Kidney (tissue), 14 donors: Measurements from ENCODE around the gene DNLZ. TPM values are rescaled to one million over a fixed set of nuclear protein-coding genes. Genes with fewer than 3 reads are reported as not detected.

Source experiments
- DNase-seq, 5 donors: peaks; one replicate each; pipeline ENCODE4 v3.0.0-alpha.2; 2013 to 2020
- FAIRE-seq: peaks from 2 replicates; lab custom pipeline; 2012; peaks lifted over from hg19 to GRCh38; lab: Jason Lieb, UNC
- H3K27ac ChIP-seq, 2 donors: one replicate each; pipeline ENCODE4 v1.7.0; 2013; ENCODE audit warnings: low read depth in 2 of 2, low read length in 2 of 2, inconsistent platforms in 1 of 2
- H3K27me3 ChIP-seq: one replicate; pipeline ENCODE4 v1.7.1; 2013; ENCODE audit warnings: low read length, inconsistent platforms; ENCODE audit not compliant: control insufficient read depth, insufficient read depth
- H3K36me3 ChIP-seq, 3 donors: one replicate each; pipeline versions ENCODE4 v1.7.0 to v1.7.1; 2013; ENCODE audit warnings: low read length in 3 of 3, control low read depth in 1 of 3, inconsistent platforms in 1 of 3; ENCODE audit not compliant: insufficient read depth in 3 of 3, control insufficient read depth in 2 of 3
- H3K4me1 ChIP-seq, 3 donors: one replicate each; pipeline versions ENCODE4 v1.7.0 to v1.7.1; 2013; ENCODE audit warnings: low read length in 3 of 3, inconsistent platforms in 1 of 3, low read depth in 1 of 3; ENCODE audit not compliant: control insufficient read depth in 2 of 3, insufficient read depth in 2 of 3
- H3K4me3 ChIP-seq, 3 donors: one replicate each; pipeline versions ENCODE4 v1.7.0 to v1.8.1; 2013; ENCODE audit warnings: low read length in 3 of 3, control low read depth in 1 of 3, inconsistent platforms in 1 of 3
- H3K9ac ChIP-seq, 3 donors: one replicate each; pipeline versions ENCODE4 v1.7.0 to v1.7.1; 2013; ENCODE audit warnings: low read length in 3 of 3, control low read depth in 1 of 3, inconsistent platforms in 1 of 3
- H3K9me3 ChIP-seq, 3 donors: one replicate each; pipeline versions ENCODE4 v1.7.0 to v1.7.1; 2013; ENCODE audit warnings: low read length in 3 of 3, control low read depth in 1 of 3, inconsistent platforms in 1 of 3; ENCODE audit not compliant: control insufficient read depth in 2 of 3, insufficient read depth in 1 of 3
- intact Hi-C: fragments of 100-400 bp; cut with DNase I; formaldehyde crosslinking; loops from one replicate; pipeline ENCODE4 v1.11.1; 2022
- polyA plus RNA-seq: library from polyadenylated mRNA; stranded (reverse); fragments of 350-450 nt; fragmentation: Illumina TruSeq; extraction: RNeasy Lipid Tissue Mini Kit (QIAGEN cat#74804); gene quantifications from one replicate; pipeline ENCODE4 v1.2.3, GENCODE V29; 2014; ENCODE audit warnings: low read depth, low replicate concordance; ENCODE audit not compliant: insufficient read depth
- total RNA-seq: library from RNA; stranded (reverse); fragmentation: NEBNext Ultra II Directional; extraction: Animal tissue kit (Norgen Biotek cat#: 25700); gene quantifications from one replicate; pipeline ENCODE4 v1.2.1, GENCODE V29; 2021
- TF ChIP-seq, protein P1 (sequence below): IDR thresholded peaks from 3 replicates; pipeline ENCODE4 v1.5.1; 2012; ENCODE audit warnings: mild to moderate bottlenecking, moderate library complexity, borderline replicate concordance; ENCODE audit not compliant: insufficient read depth; ENCODE audit errors: extremely low read depth
- donor health status: control.
- donor health status: control.
- donor health status: control.
- donor health status: control.
- donor health status: control.
- donor health status: DM: yes; HTN: yes; CAD: no.
- donor health status: Normal renal cell carcinoma (clear cell type).

The DNLZ gene
- total and polyA plus RNA-seq, 2 donors from 2014 or later = 22.1 to 30.4 TPM

DNA sequence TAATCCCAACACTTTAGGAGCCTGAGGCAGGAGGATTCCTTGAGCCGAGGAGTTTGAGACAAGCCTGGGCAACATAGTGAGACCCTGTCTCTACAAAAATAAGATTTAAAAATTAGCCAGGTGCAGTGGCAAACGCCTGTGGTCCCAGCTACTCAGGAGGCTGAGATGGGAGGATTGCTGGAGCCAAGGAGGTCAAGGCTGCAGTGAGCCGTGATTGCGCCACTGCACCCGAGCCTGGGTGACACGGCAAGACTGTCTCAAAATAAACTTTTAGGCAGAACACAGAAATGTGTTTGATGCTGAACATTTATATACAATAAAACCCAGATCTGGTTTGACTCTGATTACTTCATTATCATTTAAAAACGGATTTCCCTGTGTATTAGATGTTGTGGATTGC, 41.9 kb upstream of the DNLZ start:
- DNase-seq (no peak), FAIRE-seq (no peak)
- TF ChIP-seq, protein P1, sequence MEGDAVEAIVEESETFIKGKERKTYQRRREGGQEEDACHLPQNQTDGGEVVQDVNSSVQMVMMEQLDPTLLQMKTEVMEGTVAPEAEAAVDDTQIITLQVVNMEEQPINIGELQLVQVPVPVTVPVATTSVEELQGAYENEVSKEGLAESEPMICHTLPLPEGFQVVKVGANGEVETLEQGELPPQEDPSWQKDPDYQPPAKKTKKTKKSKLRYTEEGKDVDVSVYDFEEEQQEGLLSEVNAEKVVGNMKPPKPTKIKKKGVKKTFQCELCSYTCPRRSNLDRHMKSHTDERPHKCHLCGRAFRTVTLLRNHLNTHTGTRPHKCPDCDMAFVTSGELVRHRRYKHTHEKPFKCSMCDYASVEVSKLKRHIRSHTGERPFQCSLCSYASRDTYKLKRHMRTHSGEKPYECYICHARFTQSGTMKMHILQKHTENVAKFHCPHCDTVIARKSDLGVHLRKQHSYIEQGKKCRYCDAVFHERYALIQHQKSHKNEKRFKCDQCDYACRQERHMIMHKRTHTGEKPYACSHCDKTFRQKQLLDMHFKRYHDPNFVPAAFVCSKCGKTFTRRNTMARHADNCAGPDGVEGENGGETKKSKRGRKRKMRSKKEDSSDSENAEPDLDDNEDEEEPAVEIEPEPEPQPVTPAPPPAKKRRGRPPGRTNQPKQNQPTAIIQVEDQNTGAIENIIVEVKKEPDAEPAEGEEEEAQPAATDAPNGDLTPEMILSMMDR = no peak
- H3K27ac ChIP-seq = no peak overlapping the region
- H3K9me3 ChIP-seq = no peaks in the 10 kb centered on the region
- no peaks in the 10 kb centered on the region for H3K27me3 ChIP-seq
- H3K9ac ChIP-seq = no peak overlapping the region
- no peak overlapping the region for H3K4me3 ChIP-seq
- peaks cover 0 to 8% (median 0%) of the 10 kb centered on the region in 3 donors for H3K4me1 ChIP-seq
- peaks cover 0 to 10% (median 8%) of the 10 kb centered on the region in 3 donors for H3K36me3 ChIP-seq
- intact Hi-C loops = no loop called here

DNA sequence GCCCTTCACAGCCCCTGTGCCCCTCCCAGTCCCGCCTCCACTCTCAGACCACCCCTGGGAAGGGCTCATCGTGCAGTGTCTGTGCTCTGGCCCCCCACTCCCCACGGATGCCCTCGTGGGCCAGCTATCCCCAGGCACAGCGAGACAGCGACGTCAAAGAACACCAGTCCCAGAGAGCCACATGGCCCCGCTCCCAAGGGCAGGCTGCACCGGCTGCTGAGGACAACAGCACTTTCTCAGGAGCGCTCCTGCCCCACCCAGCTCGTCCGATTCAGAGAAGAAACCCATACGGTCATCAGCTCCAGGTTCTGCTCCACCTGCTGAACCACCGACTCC, 41.2 kb upstream of the DNLZ start:
- peaks cover 0 to 10% (median 8%) of the 10 kb centered on the region in 3 donors for H3K36me3 ChIP-seq
- FAIRE-seq = no peak
- intact Hi-C loops = no loop called here
- no peak overlapping the region for H3K9ac ChIP-seq
- no peak overlapping the region for H3K27ac ChIP-seq
- no peaks in the 10 kb centered on the region for H3K27me3 ChIP-seq
- no peak for DNase-seq
- TF ChIP-seq, protein P1 = no peak
- no peak overlapping the region for H3K4me3 ChIP-seq
- no peaks in the 10 kb centered on the region for H3K9me3 ChIP-seq
- peaks cover 0 to 9% (median 0%) of the 10 kb centered on the region in 3 donors for H3K4me1 ChIP-seq

- H3K9ac ChIP-seq = no peak overlapping the region
- H3K4me3 ChIP-seq = no peak overlapping the region
- DNase-seq = no peak
- no peak overlapping the region for H3K27ac ChIP-seq
- H3K4me1 ChIP-seq = peaks cover 0 to 9% (median 0%) of the 10 kb centered on the region in 3 donors
- TF ChIP-seq, protein P1 = no peak
- peaks cover 0 to 10% (median 8%) of the 10 kb centered on the region in 3 donors for H3K36me3 ChIP-seq
- FAIRE-seq = no peak
- H3K9me3 ChIP-seq = no peaks in the 10 kb centered on the region
- intact Hi-C loops = no loop called here
- H3K27me3 ChIP-seq = no peaks in the 10 kb centered on the region
Observed at GRCh38 chr9:136403915-136404800, 40.6 kb upstream of the DNLZ start.
